OCI-M2 (cell line): ENCODE results near the gene FXYD6.

ENCODE experiments used
- DNase-seq: peaks from one replicate; lab custom pipeline; 2025; ENCODE audit not compliant: unreplicated experiment; lab: John Stamatoyannopoulos, UW

FXYD6 gene

DNA sequence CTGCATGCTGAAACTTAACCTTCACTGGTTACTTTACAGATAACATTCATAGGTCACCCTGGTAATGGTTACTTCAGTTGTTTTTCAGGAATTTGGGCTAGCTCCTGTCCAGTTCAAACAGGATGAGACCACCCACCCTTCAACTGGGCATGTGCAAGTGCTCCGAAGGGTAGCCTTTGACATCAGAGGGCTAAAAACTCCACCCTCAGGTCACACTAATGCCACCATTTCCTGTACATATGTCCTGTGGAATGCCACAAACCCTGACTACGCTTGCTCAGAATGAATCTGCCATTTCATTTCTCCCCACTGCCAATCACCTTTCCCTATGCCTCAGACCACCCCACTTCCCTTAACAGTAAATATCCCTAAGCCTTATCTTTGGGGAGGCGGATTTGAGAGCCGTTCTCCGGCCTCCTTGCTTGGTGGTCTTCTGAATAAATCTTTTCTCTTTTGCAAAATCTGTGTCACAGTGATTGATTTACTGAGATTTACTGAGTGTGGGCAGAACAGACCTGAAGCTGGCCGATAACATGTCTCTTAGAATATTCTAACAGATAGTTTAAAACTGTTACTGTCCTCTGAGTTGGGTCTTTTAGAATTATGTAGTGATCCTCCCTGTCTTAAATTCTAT is 26.6 kb downstream of the FXYD6 start:
- no peak for DNase-seq

GRCh38 chr11:117843666-117844484 is 32.6 kb downstream of the FXYD6 start:
- no peak for DNase-seq

DNA sequence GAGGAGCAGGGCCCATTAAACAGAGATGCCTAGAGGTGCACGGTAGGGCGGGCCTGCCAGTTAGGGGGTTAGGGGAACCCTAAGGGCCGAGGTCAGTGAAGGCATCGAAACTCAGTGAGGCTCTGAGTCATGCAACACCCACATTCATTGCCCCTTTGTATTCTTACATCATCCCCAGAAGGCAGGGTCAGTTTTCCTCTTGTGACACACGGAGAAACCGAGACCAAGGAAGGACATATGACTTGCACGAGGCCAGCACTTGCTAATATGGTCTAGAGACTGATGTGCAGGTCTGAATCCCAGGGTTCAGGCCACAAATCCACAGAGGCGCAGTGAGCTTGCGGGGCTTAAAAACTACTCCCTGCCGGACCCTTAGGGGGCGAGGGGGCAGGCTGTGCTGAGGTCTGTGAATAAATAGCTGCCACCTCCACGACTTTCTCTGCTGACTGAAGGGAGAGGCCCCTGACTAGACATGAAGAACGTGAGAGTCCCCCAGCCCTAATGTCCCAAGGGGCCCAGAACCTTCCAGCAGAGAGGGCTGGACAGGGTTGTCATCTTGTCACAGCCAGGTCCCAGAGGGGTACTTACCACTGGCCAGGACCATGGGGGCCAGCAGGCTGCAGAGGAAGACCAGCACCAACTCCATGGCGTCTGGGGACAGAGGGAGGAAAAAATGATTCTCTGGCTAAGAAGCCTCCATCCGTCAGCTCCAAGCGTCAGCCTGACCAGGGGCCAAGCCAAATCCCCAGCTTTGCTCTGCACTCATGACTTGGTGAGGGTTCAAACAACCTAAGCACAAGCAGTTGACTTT is 34.1 kb downstream of the FXYD6 start:
- no peak for DNase-seq

- no peak for DNase-seq
Observed at GRCh38 chr11:117841551-117842031, 34.9 kb downstream of the FXYD6 start.

GRCh38 chr11:117840881-117841550 is 35.4 kb downstream of the FXYD6 start:
- no peak for DNase-seq

DNA sequence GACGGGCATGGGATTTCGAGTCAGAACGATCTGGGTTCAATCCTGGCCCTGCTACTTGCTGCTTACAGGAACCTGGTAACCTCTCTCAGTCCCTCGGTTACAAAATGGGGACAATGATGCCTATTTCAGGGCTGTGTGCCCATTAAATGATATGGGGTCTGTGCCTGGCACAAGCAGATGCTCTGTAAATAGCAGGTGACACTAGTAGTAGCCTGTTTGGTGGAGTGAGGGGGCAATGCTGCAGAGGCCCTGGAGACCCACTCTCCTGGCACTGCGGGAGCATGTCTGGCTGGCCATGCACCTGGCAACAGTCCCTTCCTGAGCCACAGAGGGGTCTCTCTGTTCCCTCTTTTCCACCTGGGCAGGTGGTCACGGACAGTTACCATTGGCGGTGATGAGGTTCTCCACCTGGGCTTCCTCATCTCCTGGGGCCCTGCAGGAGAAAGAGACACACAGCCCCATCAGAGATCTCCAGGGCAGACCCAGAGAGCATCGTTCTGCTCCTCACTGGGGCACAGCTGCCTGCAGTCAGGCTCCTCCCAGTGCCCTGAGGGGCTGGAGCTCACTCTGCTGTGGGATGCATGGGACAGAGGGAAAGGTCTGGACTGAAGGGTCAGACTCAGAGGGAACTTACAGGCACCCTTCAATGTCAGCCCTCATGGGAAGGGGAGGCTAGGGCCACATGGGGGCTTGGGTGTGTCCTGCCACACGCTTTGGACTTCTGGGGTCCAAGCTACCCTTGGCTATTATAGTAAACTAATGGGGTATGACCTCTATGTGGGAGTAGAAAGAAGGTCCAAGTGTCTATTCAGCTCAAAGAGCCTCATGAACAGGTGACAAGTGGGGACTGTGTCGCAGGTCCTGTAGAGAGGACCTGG is 36.3 kb downstream of the FXYD6 start:
- no peak for DNase-seq

DNA sequence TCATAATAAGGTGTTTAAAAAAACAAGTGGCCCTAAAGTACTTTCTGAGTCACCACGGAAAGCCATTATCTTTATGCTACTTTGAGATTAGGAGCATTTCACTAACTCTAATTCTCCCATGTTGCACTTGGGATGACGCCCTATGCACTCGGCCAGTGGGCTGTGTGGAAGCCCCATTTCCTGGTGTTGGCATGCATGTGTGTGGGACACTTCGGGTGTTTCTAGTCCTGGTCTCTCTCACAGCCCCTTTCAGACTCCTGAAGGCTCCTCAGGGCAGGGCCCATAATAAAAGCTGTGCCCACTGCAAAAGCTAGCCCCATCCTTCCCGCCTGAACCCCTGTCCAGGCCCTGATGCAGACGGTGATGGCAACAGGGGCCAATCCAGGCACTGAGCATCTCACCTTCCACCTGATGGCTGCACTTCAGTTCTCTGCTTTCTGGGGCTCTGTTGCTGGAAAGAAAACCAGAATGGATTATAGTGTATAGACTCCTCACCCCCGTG is 37.0 kb downstream of the FXYD6 start:
- DNase-seq, result no peak

DNA sequence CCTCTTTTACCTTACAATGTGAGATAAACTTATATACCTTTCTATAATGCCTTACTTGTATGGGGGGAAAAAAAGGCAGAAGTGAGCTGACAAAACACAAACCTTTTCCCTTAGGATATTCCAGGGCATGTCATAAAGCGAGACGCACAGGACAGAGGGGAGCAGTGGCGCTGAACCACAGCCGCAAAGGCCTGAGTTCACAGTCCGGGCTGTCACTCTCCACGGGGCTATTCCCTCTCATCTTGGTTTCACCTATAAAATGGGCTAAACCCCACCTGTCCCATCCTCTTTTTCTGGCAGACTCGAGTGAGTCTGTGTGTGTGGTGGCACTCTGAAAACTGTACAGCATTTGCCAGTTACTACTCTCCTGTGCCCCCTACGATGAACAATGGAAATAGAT is 37.6 kb downstream of the FXYD6 start:
- DNase-seq, result no peak

DNA sequence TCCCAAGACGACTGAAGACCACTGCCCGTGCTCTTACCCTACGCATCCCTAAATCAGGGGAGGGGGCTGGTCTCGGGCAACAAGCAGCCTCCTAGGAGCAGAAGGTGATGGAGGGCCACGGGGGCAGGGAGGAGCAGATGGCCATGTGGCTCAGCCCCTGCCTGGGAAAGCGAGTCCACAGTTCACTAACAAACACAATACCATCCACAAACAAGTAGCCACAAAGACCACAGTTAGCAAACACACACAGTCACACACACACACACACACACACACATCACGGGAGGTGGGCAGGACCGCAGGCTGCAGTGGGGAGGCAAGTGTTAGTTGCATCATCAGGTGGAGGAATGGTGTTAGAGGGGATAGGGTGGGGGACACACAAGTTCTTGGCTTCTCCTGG is 38.7 kb downstream of the FXYD6 start:
- no peak for DNase-seq

GRCh38 chr11:117837070-117837776 is 39.2 kb downstream of the FXYD6 start:
- no peak for DNase-seq

DNA sequence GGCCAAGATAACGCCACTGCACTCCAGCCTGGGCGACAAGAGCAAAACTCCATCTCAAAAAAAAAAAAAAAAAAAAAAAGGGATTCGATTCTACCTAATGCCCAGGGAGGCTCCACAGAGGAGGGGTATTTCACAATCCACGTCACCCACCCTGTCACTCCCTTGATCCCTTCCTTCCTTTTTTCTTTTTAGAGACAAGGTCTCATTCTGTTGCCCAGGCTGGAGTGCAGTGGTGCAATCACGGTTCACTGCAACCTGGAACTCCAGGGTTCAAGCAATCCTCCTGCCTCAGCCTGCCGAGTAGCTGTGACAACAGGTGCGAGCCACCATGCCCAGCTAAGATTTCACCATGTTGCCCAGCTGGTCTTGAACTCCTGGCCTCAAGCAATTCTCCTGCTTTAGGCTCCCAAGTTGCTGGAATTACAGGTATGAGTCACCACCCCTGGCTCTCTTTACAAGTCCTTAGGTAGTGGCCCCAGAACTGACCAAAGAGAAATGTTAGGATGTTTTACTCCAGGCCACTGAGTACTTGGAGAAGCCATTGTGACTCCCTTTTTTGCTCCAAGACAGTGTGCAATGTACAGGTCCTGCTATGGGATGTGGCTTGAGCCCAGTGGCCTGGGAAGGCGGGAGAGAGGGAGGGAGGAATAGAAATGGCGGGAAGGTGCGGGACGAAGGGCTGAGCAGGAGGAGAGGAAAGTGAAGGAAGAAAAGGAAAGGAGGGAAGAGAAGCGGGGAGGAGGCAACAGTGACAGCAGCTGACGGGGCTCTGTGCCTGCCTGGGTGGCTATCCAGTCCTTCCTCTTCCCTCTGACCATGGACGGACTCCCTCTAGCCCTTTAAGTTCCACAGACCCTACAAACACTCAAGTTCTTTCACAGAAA is 40.1 kb downstream of the FXYD6 start:
- no peak for DNase-seq

- DNase-seq, result no peak
Observed at GRCh38 chr11:117835576-117835975, 40.9 kb downstream of the FXYD6 start.

- DNase-seq, result no peak
Observed at GRCh38 chr11:117834838-117835443, 41.5 kb downstream of the FXYD6 start.

- no peak for DNase-seq
Observed at GRCh38 chr11:117834068-117834810, 42.2 kb downstream of the FXYD6 start.

GRCh38 chr11:117833401-117833891 is 43.0 kb downstream of the FXYD6 start:
- no peak for DNase-seq

DNA sequence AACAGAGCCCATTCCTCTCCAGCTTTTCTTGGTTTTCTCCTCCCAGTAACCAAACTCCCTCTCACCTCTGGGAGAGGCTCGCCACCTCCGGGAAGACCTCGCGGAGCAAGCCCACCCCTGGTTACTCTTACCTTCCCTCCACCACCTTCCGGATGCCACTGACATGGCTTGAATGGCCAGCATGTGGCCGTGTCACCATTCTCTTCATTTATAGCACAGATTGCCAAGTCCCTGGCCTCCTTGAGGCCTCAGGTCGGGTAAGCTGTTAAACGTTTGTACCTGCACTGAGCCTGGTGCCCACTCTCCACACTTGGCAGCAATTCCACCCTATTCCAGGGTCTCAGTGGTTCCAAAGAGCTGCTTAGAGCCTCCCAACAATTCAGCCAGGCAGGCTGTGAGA is 43.9 kb downstream of the FXYD6 start:
- no peak for DNase-seq
